Natural killer cell (primary cell): ENCODE results near the gene CLCN2. TPM values are rescaled to one million over a fixed set of nuclear protein-coding genes. Genes with fewer than 3 reads are reported as not detected.

Source experiments
- ATAC-seq, 3 donors: fragments of 150-1000 bp in 2 of 3; fragments of 200-7000 bp in 1 of 3; cut with Tn5 transposase; 1 replicate in 1 of 3; 2 replicates in 2 of 3; pipeline ENCODE4 v1.10.0; 2021; ENCODE audit warnings: mild to moderate bottlenecking in 2 of 3, moderate library complexity in 2 of 3
- DNase-seq, 2 donors: peaks; one replicate each; pipeline versions ENCODE4 v3.0.0 to v3.0.0-alpha.2; 2013 to 2021; ENCODE audit warnings: mixed read lengths in 1 of 2
- H3K27ac ChIP-seq: one replicate; pipeline ENCODE4 v1.5.1; 2013; ENCODE audit warnings: mild to moderate bottlenecking, low read length
- H3K27me3 ChIP-seq: one replicate; pipeline ENCODE4 v1.6.1; 2013; ENCODE audit warnings: low read length; ENCODE audit not compliant: control insufficient read depth, insufficient read depth
- H3K36me3 ChIP-seq: one replicate; pipeline ENCODE4 v1.6.1; 2013; ENCODE audit warnings: low read length; ENCODE audit not compliant: control insufficient read depth, insufficient read depth
- H3K4me1 ChIP-seq: one replicate; pipeline ENCODE4 v1.6.1; 2013; ENCODE audit warnings: low read length; ENCODE audit not compliant: control insufficient read depth, insufficient read depth
- H3K4me3 ChIP-seq: one replicate; pipeline ENCODE4 v1.5.1; 2013; ENCODE audit warnings: low read length
- H3K9me3 ChIP-seq: one replicate; pipeline ENCODE4 v1.6.1; 2013; ENCODE audit warnings: low read length; ENCODE audit not compliant: control insufficient read depth, insufficient read depth
- H3K27ac Mint-ChIP-seq, 2 donors: one replicate each; pipeline ENCODE4 v1.8.0; 2022; ENCODE audit warnings: mild to moderate bottlenecking in 2 of 2, mixed read lengths in 2 of 2, moderate library complexity in 1 of 2
- H3K27me3 Mint-ChIP-seq, 2 donors: one replicate each; pipeline ENCODE4 v1.8.0; 2022; ENCODE audit warnings: low read depth in 2 of 2, mixed read lengths in 2 of 2
- H3K36me3 Mint-ChIP-seq: one replicate; pipeline ENCODE4 v1.8.0; 2022; ENCODE audit warnings: mixed read lengths
- H3K4me1 Mint-ChIP-seq, 2 donors: one replicate each; pipeline ENCODE4 v1.8.0; 2022; ENCODE audit warnings: mixed read lengths in 2 of 2
- H3K4me3 Mint-ChIP-seq: one replicate; pipeline ENCODE4 v1.8.0; 2022; ENCODE audit warnings: mild to moderate bottlenecking, moderate library complexity, mixed read lengths
- H3K9me3 Mint-ChIP-seq, 2 donors: one replicate each; pipeline ENCODE4 v1.8.0; 2022; ENCODE audit warnings: mixed read lengths in 2 of 2
- CTCF ChIP-seq: fragments of 200-600 bp; IDR thresholded peaks from one replicate; pipeline ENCODE4 v1.8.0; 2022; ENCODE audit warnings: antibody characterized with exemption
- WGBS: methylation state at CpG from one replicate; pipeline ENCODE4 v1.1.7; 2013; ENCODE audit warnings: missing lambda C conversion rate; ENCODE audit not compliant: insufficient coverage; 5-methylcytosine and 5-hydroxymethylcytosine counted together
- intact Hi-C: fragments of 100-400 bp; cut with micrococcal nuclease; formaldehyde crosslinking; loops from one replicate; pipeline ENCODE4 v1.14.2; 2022
- total RNA-seq, 4 donors: library from RNA; stranded (reverse); fragments of 120-200 nt in 1 of 4; gene quantifications; one replicate each; pipeline versions ENCODE4 v1.2.3 to v1.2.4, GENCODE V29; 2013 to 2022

The CLCN2 gene
- total RNA-seq, 3 donors from 2014 or later (not counting 1 experiment from before 2014, with no cell fraction given): 7.8 to 8.2 (median 8.1) TPM

DNA sequence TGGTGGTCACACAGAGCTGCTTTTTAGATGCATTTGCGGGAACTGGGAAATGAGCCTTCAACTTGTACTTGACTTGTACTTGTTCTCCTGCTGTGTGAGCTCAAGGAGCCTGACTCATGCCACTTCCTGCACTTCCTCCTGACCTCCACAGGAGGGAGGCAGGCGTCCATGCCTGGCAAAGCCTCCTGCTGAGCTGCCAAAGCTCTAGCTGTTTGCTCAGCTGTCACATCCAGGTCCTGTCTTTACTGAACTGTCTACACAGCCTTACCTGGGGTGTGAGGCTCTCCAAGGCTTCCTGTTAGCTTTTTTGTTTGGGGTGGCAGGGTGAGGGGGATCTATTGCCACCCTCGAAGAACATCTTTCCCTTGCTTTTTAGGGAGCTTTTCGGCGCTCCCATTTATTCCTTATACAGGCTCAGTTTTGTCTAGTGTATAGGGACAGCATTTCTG lies 10.2 kb upstream of the CLCN2 start:
- H3K4me3 ChIP-seq: no peak overlapping the region
- no peaks in the 10 kb centered on the region for H3K4me1 ChIP-seq
- Mint-ChIP-seq H3K36me3 (no peaks in the 10 kb centered on the region), H3K4me3 (no peak overlapping the region), H3K9me3 (no peaks in the 10 kb centered on the region), H3K27me3 (peaks cover 18 to 20% of the 10 kb centered on the region in 2 donors), H3K27ac (peak overlapping the region in 1 of 2 donors; percentile 35), H3K4me1 (peaks cover 0 to 5% of the 10 kb centered on the region in 2 donors)
- intact Hi-C loops: loop anchor here (2.0 kb wide), 1 partner anchor 141 kb away; no protein-coding TSS in a partner anchor
- DNase-seq: peak in 1 of 2 donors; percentile 79
- no peak overlapping the region for H3K27ac ChIP-seq
- ATAC-seq: peak; percentile 77 to 95 (median 90)
- peaks cover 20% of the 10 kb centered on the region for H3K36me3 ChIP-seq
- 19% methylated on average over 2 of the region's 5 CpGs for WGBS
- no peaks in the 10 kb centered on the region for H3K9me3 ChIP-seq
- TF ChIP-seq CTCF: peak; percentile 64
- H3K27me3 ChIP-seq: no peaks in the 10 kb centered on the region

GRCh38 chr3:184368586-184369183 lies 7.3 kb upstream of the CLCN2 start:
- no peaks in the 10 kb centered on the region for H3K9me3 ChIP-seq
- H3K36me3 Mint-ChIP-seq: no peaks in the 10 kb centered on the region
- intact Hi-C loops: no loop called here

DNA sequence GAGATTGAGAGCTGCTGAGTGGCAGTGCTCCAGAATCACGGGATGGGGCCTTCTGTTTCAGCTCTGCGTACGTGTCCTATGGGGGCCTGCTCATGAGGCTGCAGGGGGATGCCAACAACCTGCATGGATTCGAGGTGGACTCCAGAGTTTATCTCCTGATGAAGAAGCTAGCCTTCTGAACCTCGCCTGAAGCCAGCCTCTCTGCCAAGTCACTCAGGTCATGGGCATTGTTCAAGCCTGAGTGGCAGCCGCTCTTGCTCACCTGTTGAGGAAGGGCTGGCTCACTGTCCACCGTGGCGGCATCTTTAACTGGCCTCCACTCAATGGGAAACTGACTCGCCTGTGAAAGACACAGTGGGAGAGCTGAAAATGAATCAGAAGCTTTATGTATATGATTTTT lies 6.7 kb upstream of the CLCN2 start:
- DNase-seq (no peak), ATAC-seq (no peak)
- Mint-ChIP-seq H3K27ac (no peak overlapping the region), H3K9me3 (no peaks in the 10 kb centered on the region), H3K4me1 (peaks cover 18 to 26% of the 10 kb centered on the region in 2 donors), H3K4me3 (no peak overlapping the region), H3K27me3 (no peaks in the 10 kb centered on the region), H3K36me3 (no peaks in the 10 kb centered on the region)
- H3K36me3 ChIP-seq: peaks cover 22% of the 10 kb centered on the region
- no peak for TF ChIP-seq CTCF
- H3K9me3 ChIP-seq: no peaks in the 10 kb centered on the region
- no peak overlapping the region for H3K27ac ChIP-seq
- H3K4me1 ChIP-seq: peaks cover 12% of the 10 kb centered on the region
- H3K4me3 ChIP-seq: no peak overlapping the region
- no peaks in the 10 kb centered on the region for H3K27me3 ChIP-seq
- 93% methylated on average over 9 of the region's 9 CpGs for WGBS
- intact Hi-C loops: no loop called here

More at GRCh38 chr3:184368586-184369183, 7.3 kb upstream of the CLCN2 start:
- TF ChIP-seq CTCF: no peak
- H3K4me3 ChIP-seq: no peak overlapping the region
- Mint-ChIP-seq H3K4me1 (peaks cover 13 to 20% of the 10 kb centered on the region in 2 donors), H3K27me3 (no peaks in the 10 kb centered on the region), H3K9me3 (no peaks in the 10 kb centered on the region), H3K27ac (peak overlapping the region in 1 of 2 donors; percentile 15), H3K4me3 (no peak overlapping the region)
- peaks cover 22% of the 10 kb centered on the region for H3K36me3 ChIP-seq
- DNase-seq (no peak), ATAC-seq (no peak)
- WGBS: 91% methylated on average over 3 of the region's 3 CpGs
- no peaks in the 10 kb centered on the region for H3K27me3 ChIP-seq
- H3K4me1 ChIP-seq: peaks cover 8% of the 10 kb centered on the region
- no peak overlapping the region for H3K27ac ChIP-seq
